Right lobe of liver (tissue), 6 donors: ENCODE results near the gene SEMA6C. TPM values are rescaled to one million over a fixed set of nuclear protein-coding genes. Genes with fewer than 3 reads are reported as not detected.
A peak's percentile ranks its signal among the peaks of the same experiment; 100 is the strongest.

ENCODE experiments used
- ATAC-seq, 4 donors: fragments of 200-7000 bp; cut with Tn5 transposase; one replicate each; pipeline ENCODE4 v1.9.1; 2020; ENCODE audit warnings: mild to moderate bottlenecking in 4 of 4, moderate library complexity in 4 of 4
- DNase-seq, 3 donors: peaks; one replicate each; pipeline ENCODE4 v3.0.0-alpha.2; 2020
- H3K27ac ChIP-seq, 3 donors: fragments of 200-600 bp; one replicate each; pipeline ENCODE4 v1.8.0; 2022
- H3K27me3 ChIP-seq, 2 donors: fragments of 200-600 bp; one replicate each; pipeline ENCODE4 v1.8.0; 2022
- H3K36me3 ChIP-seq, 4 donors: fragments of 200-600 bp; sonication (generic) in 1 of 4; one replicate each; pipeline versions ENCODE4 v1.5.1 to v1.8.0; 2017 to 2022; ENCODE audit warnings: control low read depth in 1 of 4
- H3K4me1 ChIP-seq, 4 donors: fragments of 200-600 bp; sonication (generic) in 1 of 4; one replicate each; pipeline versions ENCODE4 v1.5.1 to v1.8.0; 2017 to 2022; ENCODE audit warnings: control low read depth in 1 of 4
- H3K4me3 ChIP-seq, 3 donors: fragments of 200-600 bp; one replicate each; pipeline ENCODE4 v1.8.0; 2022
- H3K9me3 ChIP-seq, 4 donors: fragments of 200-600 bp; sonication (generic) in 1 of 4; one replicate each; pipeline versions ENCODE4 v1.5.1 to v1.8.0; 2017 to 2022; ENCODE audit warnings: control low read depth in 1 of 4
- POLR2A ChIP-seq: fragments of 450-650 bp; IDR thresholded peaks from one replicate; pipeline ENCODE4 v1.6.1; 2017; ENCODE audit warnings: antibody characterized with exemption, mild to moderate bottlenecking
- WGBS: methylation state at CpG from one replicate; pipeline ENCODE4 v1.1.6; 2018; ENCODE audit warnings: low coverage, low lambda C conversion rate; ENCODE audit not compliant: insufficient coverage; ENCODE audit errors: missing lambda C conversion rate; 5-methylcytosine and 5-hydroxymethylcytosine counted together
- intact Hi-C, 2 donors: fragments of 100-400 bp; cut with DNase I; formaldehyde crosslinking; loops; one replicate each; pipeline versions ENCODE4 v1.11.2 to v1.14.1; 2022
- total RNA-seq, 6 experiments: library from RNA; depleted of rRNA in 2 of 6; stranded (reverse); fragments of >200 nt in 2 of 6; fragmentation: NEBNext Ultra II Directional in 3 of 6; extraction: Animal tissue kit (Norgen Biotek cat#: 25700) in 3 of 6; gene quantifications; one replicate each; pipeline versions ENCODE4 v1.1.0 to v1.2.4, GENCODE V29; 2016 to 2023
- TF ChIP-seq, protein P1 (sequence below), 4 donors: fragments of 200-600 bp in 3 of 4; fragments of 450-650 bp in 1 of 4; IDR thresholded peaks; one replicate each; pipeline versions ENCODE4 v1.5.1 to v1.8.0; 2016 to 2022; ENCODE audit warnings: antibody characterized with exemption in 4 of 4, mild to moderate bottlenecking in 2 of 4
- donor health status: DM: no; HTN: yes; CAD: no.
- donor health status: DM: no; HTN: no; CAD: no.
- donor health status: DM: no; HTN: no; CAD: no.
- donor health status: DM: no; HTN: yes; CAD: no.
- donor health status: DM: no; HTN: yes; CAD: no.

The SEMA6C gene
- total RNA-seq, 6 experiments from 2014 or later = 0.87 to 8.3 (median 4.1) TPM

DNA sequence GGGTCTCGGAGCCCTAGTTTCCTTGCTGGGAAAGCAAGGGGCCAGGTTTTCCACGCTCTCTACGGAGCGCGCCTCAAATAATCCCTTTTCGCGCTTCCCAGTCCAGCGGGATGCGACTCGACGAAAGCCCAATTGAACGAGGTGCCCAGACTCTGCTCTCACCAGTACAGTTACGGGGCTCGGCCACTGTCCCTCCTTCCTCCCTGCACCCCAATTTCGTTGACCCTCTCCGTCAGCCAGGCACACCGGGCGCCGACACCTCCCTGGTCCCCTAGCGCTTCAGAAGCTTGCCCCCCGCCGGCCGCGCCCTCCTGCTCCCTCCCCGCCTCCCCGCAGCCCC lies 389 bp downstream of the SEMA6C start:
- WGBS = 0% methylated on average over 1 of the region's 26 CpGs
- DNase-seq = no peak

DNA sequence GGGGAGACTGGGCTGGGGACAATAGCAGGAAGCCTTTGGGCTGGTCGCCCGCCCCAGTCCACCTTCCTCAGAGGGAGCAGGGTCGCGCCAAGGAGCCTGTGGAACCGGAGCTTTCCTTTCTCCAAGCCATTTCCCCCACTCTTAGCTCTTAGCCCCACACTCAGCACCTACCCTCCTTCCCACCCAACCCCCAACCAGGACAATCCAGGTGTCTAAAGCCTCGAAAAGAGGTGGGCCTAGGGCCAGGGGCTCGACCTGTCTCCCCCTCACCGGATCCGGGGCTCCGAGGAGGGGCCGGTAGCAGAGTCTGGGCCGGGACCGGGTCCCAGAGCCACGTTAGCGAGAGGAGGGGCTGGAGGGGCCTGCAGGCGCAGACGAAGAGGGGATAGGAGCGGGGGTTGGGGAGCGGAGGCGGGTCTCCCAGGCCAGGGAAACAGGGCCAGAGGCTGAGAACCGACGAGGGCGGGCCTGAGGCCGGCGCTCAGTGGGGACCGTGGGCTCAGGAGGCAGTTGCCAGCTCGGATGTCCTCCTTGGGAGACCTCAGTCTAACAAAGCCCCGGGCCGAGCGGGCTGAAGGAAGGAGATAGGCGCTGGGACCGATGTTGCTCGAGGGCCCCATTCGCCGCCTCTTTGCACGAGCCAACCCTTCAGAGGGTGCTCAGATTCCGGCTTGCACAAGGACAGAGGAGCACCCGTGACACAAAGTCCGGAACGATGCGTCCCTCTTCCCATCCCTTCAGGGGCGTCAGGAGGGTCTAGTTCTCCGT lies 943 bp downstream of the SEMA6C start:
- intact Hi-C loops = no loop called here
- H3K27me3 ChIP-seq = no peaks in the 10 kb centered on the region
- H3K27ac ChIP-seq = peak overlapping the region in 1 of 3 donors; percentile 17
- TF ChIP-seq POLR2A = no peak
- TF ChIP-seq, protein P1, sequence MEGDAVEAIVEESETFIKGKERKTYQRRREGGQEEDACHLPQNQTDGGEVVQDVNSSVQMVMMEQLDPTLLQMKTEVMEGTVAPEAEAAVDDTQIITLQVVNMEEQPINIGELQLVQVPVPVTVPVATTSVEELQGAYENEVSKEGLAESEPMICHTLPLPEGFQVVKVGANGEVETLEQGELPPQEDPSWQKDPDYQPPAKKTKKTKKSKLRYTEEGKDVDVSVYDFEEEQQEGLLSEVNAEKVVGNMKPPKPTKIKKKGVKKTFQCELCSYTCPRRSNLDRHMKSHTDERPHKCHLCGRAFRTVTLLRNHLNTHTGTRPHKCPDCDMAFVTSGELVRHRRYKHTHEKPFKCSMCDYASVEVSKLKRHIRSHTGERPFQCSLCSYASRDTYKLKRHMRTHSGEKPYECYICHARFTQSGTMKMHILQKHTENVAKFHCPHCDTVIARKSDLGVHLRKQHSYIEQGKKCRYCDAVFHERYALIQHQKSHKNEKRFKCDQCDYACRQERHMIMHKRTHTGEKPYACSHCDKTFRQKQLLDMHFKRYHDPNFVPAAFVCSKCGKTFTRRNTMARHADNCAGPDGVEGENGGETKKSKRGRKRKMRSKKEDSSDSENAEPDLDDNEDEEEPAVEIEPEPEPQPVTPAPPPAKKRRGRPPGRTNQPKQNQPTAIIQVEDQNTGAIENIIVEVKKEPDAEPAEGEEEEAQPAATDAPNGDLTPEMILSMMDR (IDR thresholded peaks at IDR 0.05) = no peak
- no peaks in the 10 kb centered on the region for H3K36me3 ChIP-seq
- peak overlapping the region; percentile 62 to 73 (median 67) for H3K4me3 ChIP-seq
- peaks cover 0 to 17% (median 5%) of the 10 kb centered on the region in 4 donors for H3K4me1 ChIP-seq
- ATAC-seq (no peak), DNase-seq (no peak)
- H3K9me3 ChIP-seq = no peaks in the 10 kb centered on the region
- WGBS = 25% methylated on average over 4 of the region's 43 CpGs

More for the DNA sequence above, 389 bp downstream of the SEMA6C start:
- Histone ChIP-seq H3K4me1 (peaks cover 0 to 17% (median 5%) of the 10 kb centered on the region in 4 donors), H3K36me3 (no peaks in the 10 kb centered on the region), H3K4me3 (peak overlapping the region; percentile 62 to 73 (median 67)), H3K9me3 (no peaks in the 10 kb centered on the region), H3K27ac (peak overlapping the region in 2 of 3 donors; percentile 10 to 17), H3K27me3 (no peaks in the 10 kb centered on the region)
- TF ChIP-seq, protein P1 (IDR thresholded peaks at IDR 0.05) = no peak
- TF ChIP-seq POLR2A = no peak
- ATAC-seq = no peak
- intact Hi-C loops = no loop called here

GRCh38 chr1:151144474-151145303 lies 1.7 kb downstream of the SEMA6C start:
- H3K4me3 ChIP-seq = no peak overlapping the region

GRCh38 chr1:151143986-151144385 lies 2.4 kb downstream of the SEMA6C start:
- Histone ChIP-seq H3K4me1 (peaks cover 0 to 17% (median 5%) of the 10 kb centered on the region in 4 donors), H3K36me3 (no peaks in the 10 kb centered on the region), H3K9me3 (no peaks in the 10 kb centered on the region), H3K4me3 (no peak overlapping the region), H3K27me3 (no peaks in the 10 kb centered on the region), H3K27ac (no peak overlapping the region)
- TF ChIP-seq POLR2A = no peak
- TF ChIP-seq, protein P1 (IDR thresholded peaks at IDR 0.05) = no peak
- 71% methylated on average over 3 of the region's 5 CpGs for WGBS
- intact Hi-C loops = no loop called here
- no peak for ATAC-seq
- no peak for DNase-seq

More at GRCh38 chr1:151144474-151145303, 1.7 kb downstream of the SEMA6C start:
- Histone ChIP-seq H3K4me1 (peaks cover 0 to 17% (median 5%) of the 10 kb centered on the region in 4 donors), H3K27me3 (no peaks in the 10 kb centered on the region), H3K27ac (no peak overlapping the region), H3K9me3 (no peaks in the 10 kb centered on the region), H3K36me3 (no peaks in the 10 kb centered on the region)
- no peak for DNase-seq
- 83% methylated on average over 1 of the region's 7 CpGs for WGBS
- intact Hi-C loops = no loop called here
- TF ChIP-seq, protein P1 (IDR thresholded peaks at IDR 0.05) = no peak
- no peak for TF ChIP-seq POLR2A
- no peak for ATAC-seq
